Neural cell (in vitro differentiated cells): Measurements from ENCODE around the gene TMEM259. TPM values are rescaled to one million over a fixed set of nuclear protein-coding genes. Genes with fewer than 3 reads are reported as not detected.

Experiments
- H2AFZ ChIP-seq: fragments of 200-600, 300-800 bp; sonication (generic), shearing (Covaris generic); 2 replicates; pipeline ENCODE4 v1.6.0; 2014; ENCODE audit warnings: low read depth, mild to moderate bottlenecking, antibody characterized with exemption, low read length, moderate library complexity
- H3F3A ChIP-seq: fragments of 200-600 bp; shearing (Covaris generic); 2 replicates; pipeline ENCODE4 v1.6.1; 2016; ENCODE audit warnings: mild to moderate bottlenecking, moderate library complexity, mixed read lengths, antibody characterized with exemption, low read length; ENCODE audit not compliant: insufficient read depth, poor library complexity, severe bottlenecking
- H3K27ac ChIP-seq: fragments of 200-600, 300-800 bp; sonication (generic), shearing (Covaris generic); 2 replicates; pipeline ENCODE4 v1.5.1; 2014; ENCODE audit warnings: mild to moderate bottlenecking, low read length, moderate library complexity
- H3K27me3 ChIP-seq: fragments of 300-800, 200-600 bp; sonication (generic), shearing (Covaris generic); 2 replicates; pipeline ENCODE4 v1.6.0; 2014; ENCODE audit warnings: mild to moderate bottlenecking, low read depth, low read length, moderate library complexity; ENCODE audit not compliant: insufficient read depth
- H3K36me3 ChIP-seq: fragments of 300-800, 200-600 bp; sonication (generic), shearing (Covaris generic); 2 replicates; pipeline ENCODE4 v1.5.1; 2014; ENCODE audit warnings: mild to moderate bottlenecking, antibody characterized with exemption, low read length, moderate library complexity; ENCODE audit not compliant: insufficient read depth
- H3K4me2 ChIP-seq: fragments of 300-800, 200-600 bp; sonication (generic), shearing (Covaris generic); 2 replicates; pipeline ENCODE4 v1.6.0; 2014; ENCODE audit warnings: mild to moderate bottlenecking, low read length
- H3K4me3 ChIP-seq: fragments of 300-800, 200-600 bp; sonication (generic), shearing (Covaris generic); 2 replicates; pipeline ENCODE4 v1.5.1; 2014; ENCODE audit warnings: mild to moderate bottlenecking, low read length, moderate library complexity
- H3K79me2 ChIP-seq: fragments of 200-600 bp; shearing (Covaris generic); replicated peaks from 2 replicates; pipeline ENCODE4 v1.6.0; 2014; ENCODE audit warnings: mild to moderate bottlenecking, low read length, moderate library complexity; ENCODE audit not compliant: insufficient read depth
- H3K9ac ChIP-seq: fragments of 300-800, 200-600 bp; sonication (generic), shearing (Covaris generic); 2 replicates; pipeline ENCODE4 v1.6.1; 2016; ENCODE audit warnings: mild to moderate bottlenecking, low read length, mixed read lengths
- H3K9me2 ChIP-seq: fragments of 200-600 bp; shearing (Covaris generic); 2 replicates; pipeline ENCODE4 v1.6.1; 2016; ENCODE audit warnings: mild to moderate bottlenecking, low read length, mixed read lengths; ENCODE audit not compliant: insufficient read depth
- H3K9me3 ChIP-seq: fragments of 200-600, 300-800 bp; sonication (generic), shearing (Covaris generic); 2 replicates; pipeline ENCODE4 v1.6.1; 2016; ENCODE audit warnings: mild to moderate bottlenecking, mixed run types, low read length, moderate library complexity, mixed read lengths
- H4K20me1 ChIP-seq: fragments of 200-600 bp; shearing (Covaris generic); 2 replicates; pipeline ENCODE4 v1.6.1; 2016; ENCODE audit warnings: mild to moderate bottlenecking, mixed run types; ENCODE audit not compliant: insufficient read depth
- EP300 ChIP-seq: fragments of 450-650 bp; conservative IDR thresholded peaks from 2 replicates; pipeline ENCODE4 v1.6.1; 2014; ENCODE audit warnings: antibody characterized with exemption, mild to moderate bottlenecking, moderate library complexity; ENCODE audit not compliant: poor library complexity, severe bottlenecking
- EZH2 ChIP-seq: fragments of 200-600, 300-800 bp; shearing (Covaris generic), sonication (generic); IDR thresholded peaks from 2 replicates; pipeline ENCODE4 v1.6.1; 2014; ENCODE audit warnings: antibody characterized with exemption, low read length, borderline replicate concordance, mild to moderate bottlenecking; ENCODE audit not compliant: insufficient read depth, poor library complexity, severe bottlenecking
- MXI1 ChIP-seq: fragments of 450-650 bp; conservative IDR thresholded peaks from 2 replicates; pipeline ENCODE4 v1.6.1; 2014; ENCODE audit warnings: antibody characterized with exemption, mild to moderate bottlenecking; ENCODE audit not compliant: poor library complexity, severe bottlenecking
- POLR2AphosphoS5 ChIP-seq: IDR thresholded peaks from 2 replicates; pipeline ENCODE4 v1.6.1; 2012
- RAD21 ChIP-seq: fragments of 450-650 bp; conservative IDR thresholded peaks from 2 replicates; pipeline ENCODE4 v1.6.1; 2014; ENCODE audit warnings: antibody characterized with exemption, mild to moderate bottlenecking, moderate library complexity
- SMC3 ChIP-seq: fragments of 450-650 bp; conservative IDR thresholded peaks from 2 replicates; pipeline ENCODE4 v1.6.1; 2014; ENCODE audit warnings: antibody characterized with exemption, mild to moderate bottlenecking, moderate library complexity; ENCODE audit not compliant: poor library complexity
- TAF1 ChIP-seq: IDR thresholded peaks from 2 replicates; pipeline ENCODE4 v1.6.1; 2012; ENCODE audit warnings: low read depth
- polyA plus RNA-seq: library from polyadenylated mRNA; depleted of rRNA; stranded (reverse); fragments of >200 nt; gene quantifications from 2 replicates; pipeline ENCODE4 v1.2.3, GENCODE V29; 2014
- TF ChIP-seq, protein P1 (sequence below): IDR thresholded peaks from 2 replicates; pipeline ENCODE4 v1.6.1; 2012; ENCODE audit warnings: borderline replicate concordance
- TF ChIP-seq, protein P2 (sequence below): fragments of 450-650 bp; IDR thresholded peaks from 2 replicates; pipeline ENCODE4 v1.5.1; 2014; ENCODE audit warnings: antibody characterized with exemption, mild to moderate bottlenecking, moderate library complexity; ENCODE audit not compliant: poor library complexity, severe bottlenecking

TMEM259 gene
- polyA plus RNA-seq, 1 donor from 2014 or later: 176 TPM

DNA sequence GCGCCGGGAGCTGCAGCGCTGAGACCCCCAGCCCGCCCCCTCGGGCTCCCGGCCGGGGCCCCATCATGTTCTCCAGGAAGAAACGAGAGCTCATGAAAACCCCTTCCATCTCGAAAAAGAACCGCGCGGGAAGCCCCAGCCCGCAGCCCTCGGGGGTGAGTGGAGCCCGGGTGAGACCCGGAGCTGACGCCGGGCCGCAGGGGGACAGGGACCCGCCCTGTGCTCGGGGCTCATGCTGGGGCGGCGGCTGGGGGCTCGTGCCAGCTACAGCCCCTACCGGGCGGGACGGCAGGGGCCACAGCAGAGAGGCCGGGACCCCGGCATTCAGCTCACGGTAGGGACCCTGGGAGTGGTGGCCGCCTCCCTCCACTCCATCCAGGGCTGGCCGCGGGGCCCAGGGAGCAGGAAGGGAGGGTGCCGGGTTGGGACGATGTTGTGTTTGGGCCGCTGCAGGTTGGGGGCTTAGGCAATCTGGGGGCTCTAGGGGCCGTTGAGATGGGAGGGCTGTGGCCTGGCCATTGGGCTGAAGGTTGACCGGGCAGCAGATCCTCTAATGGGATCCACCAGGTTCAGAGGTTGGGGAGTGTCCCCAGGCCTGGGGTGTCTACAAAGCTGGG lies 46.5 kb upstream of the TMEM259 start:
- no peaks in the 10 kb centered on the region for H3K79me2 ChIP-seq
- H3K36me3 ChIP-seq: no peaks in the 10 kb centered on the region
- H3K27me3 ChIP-seq: peaks cover 51% of the 10 kb centered on the region
- H3K27ac ChIP-seq: no peak overlapping the region
- H3K9ac ChIP-seq: no peak overlapping the region
- no peak overlapping the region for H3K4me3 ChIP-seq
- TF ChIP-seq EZH2 (no peak), POLR2AphosphoS5 (no peak), EP300 (no peak), TAF1 (no peak), SMC3 (no peak)
- TF ChIP-seq, protein P1, sequence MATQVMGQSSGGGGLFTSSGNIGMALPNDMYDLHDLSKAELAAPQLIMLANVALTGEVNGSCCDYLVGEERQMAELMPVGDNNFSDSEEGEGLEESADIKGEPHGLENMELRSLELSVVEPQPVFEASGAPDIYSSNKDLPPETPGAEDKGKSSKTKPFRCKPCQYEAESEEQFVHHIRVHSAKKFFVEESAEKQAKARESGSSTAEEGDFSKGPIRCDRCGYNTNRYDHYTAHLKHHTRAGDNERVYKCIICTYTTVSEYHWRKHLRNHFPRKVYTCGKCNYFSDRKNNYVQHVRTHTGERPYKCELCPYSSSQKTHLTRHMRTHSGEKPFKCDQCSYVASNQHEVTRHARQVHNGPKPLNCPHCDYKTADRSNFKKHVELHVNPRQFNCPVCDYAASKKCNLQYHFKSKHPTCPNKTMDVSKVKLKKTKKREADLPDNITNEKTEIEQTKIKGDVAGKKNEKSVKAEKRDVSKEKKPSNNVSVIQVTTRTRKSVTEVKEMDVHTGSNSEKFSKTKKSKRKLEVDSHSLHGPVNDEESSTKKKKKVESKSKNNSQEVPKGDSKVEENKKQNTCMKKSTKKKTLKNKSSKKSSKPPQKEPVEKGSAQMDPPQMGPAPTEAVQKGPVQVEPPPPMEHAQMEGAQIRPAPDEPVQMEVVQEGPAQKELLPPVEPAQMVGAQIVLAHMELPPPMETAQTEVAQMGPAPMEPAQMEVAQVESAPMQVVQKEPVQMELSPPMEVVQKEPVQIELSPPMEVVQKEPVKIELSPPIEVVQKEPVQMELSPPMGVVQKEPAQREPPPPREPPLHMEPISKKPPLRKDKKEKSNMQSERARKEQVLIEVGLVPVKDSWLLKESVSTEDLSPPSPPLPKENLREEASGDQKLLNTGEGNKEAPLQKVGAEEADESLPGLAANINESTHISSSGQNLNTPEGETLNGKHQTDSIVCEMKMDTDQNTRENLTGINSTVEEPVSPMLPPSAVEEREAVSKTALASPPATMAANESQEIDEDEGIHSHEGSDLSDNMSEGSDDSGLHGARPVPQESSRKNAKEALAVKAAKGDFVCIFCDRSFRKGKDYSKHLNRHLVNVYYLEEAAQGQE: no peak
- TF ChIP-seq, protein P2, sequence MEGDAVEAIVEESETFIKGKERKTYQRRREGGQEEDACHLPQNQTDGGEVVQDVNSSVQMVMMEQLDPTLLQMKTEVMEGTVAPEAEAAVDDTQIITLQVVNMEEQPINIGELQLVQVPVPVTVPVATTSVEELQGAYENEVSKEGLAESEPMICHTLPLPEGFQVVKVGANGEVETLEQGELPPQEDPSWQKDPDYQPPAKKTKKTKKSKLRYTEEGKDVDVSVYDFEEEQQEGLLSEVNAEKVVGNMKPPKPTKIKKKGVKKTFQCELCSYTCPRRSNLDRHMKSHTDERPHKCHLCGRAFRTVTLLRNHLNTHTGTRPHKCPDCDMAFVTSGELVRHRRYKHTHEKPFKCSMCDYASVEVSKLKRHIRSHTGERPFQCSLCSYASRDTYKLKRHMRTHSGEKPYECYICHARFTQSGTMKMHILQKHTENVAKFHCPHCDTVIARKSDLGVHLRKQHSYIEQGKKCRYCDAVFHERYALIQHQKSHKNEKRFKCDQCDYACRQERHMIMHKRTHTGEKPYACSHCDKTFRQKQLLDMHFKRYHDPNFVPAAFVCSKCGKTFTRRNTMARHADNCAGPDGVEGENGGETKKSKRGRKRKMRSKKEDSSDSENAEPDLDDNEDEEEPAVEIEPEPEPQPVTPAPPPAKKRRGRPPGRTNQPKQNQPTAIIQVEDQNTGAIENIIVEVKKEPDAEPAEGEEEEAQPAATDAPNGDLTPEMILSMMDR: no peak
- no peak overlapping the region for H2AFZ ChIP-seq
- H3K4me2 ChIP-seq: no peak overlapping the region
- H3F3A ChIP-seq: no peaks in the 10 kb centered on the region
- no peaks in the 10 kb centered on the region for H3K9me3 ChIP-seq
- H4K20me1 ChIP-seq: no peaks in the 10 kb centered on the region
- H3K9me2 ChIP-seq: no peaks in the 10 kb centered on the region

DNA sequence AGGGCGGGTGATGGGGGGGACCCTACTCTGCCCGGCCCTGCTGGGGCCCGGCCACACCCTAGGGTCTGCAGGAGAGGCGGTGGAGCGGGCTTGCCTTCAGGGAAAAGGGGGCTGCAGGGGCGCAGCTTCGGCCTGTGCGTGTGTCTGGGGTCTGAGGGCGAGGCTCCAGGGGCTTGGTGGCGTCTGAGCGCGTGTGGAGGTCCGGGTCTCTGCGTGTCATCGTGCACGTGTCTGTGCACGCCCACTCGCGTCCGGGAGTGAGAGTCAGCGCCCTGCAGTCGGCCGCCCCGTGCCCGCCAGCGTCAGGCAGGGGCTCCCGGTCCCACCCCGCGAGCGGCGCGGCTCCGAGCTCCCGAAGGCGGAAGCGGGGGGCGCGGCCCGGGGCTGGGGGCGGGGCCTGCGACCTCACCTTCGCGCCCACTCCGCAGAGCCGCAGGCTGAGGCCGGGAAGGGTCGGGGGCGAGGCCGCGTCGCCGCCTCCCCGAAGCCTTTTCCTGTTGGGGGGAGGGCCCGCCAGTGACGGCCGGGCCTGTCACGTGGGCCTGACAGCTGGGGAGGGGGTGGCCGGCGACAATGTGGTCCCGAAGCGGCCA lies 45.9 kb upstream of the TMEM259 start, which contains the start of gene ARHGAP45:
TSS of gene ARHGAP45 (plus strand) at position 420 of the 593 bp plus-strand sequence. CDS start 239 bp downstream, outside the sequence.
- H3K27me3 ChIP-seq: peaks cover 45% of the 10 kb centered on the region
- no peak within 1 kb of the TSS for H3K4me2 ChIP-seq
- no peaks in the 10 kb centered on the region for H3K9me3 ChIP-seq
- H3K4me3 ChIP-seq: no peak within 1 kb of the TSS
- H3K27ac ChIP-seq: no peak within 1 kb of the TSS
- no peak within 1 kb of the TSS for H2AFZ ChIP-seq
- H4K20me1 ChIP-seq: no peaks in the 10 kb centered on the region
- H3K9me2 ChIP-seq: no peaks in the 10 kb centered on the region
- no peak for TF ChIP-seq RAD21
- no peak for TF ChIP-seq TAF1
- TF ChIP-seq, protein P1: no peak
- TF ChIP-seq SMC3: no peak
- TF ChIP-seq EP300: no peak
- TF ChIP-seq, protein P2: no peak
- no peak for TF ChIP-seq EZH2
- TF ChIP-seq MXI1: no peak
- no peak for TF ChIP-seq POLR2AphosphoS5
- H3F3A ChIP-seq: no peaks in the 10 kb centered on the region
- H3K79me2 ChIP-seq: no peaks in the 10 kb centered on the region
- H3K9ac ChIP-seq: no peak within 1 kb of the TSS
- H3K36me3 ChIP-seq: no peaks in the 10 kb centered on the region
